ENCODE data around the gene EFNA3.

EFNA3 gene

GRCh38 chr1:155103325-155103724, 24.7 kb downstream of the EFNA3 start:
- DNase-seq (ENCODE audit: extremely low read depth, low read depth): no peak
- H3K4me3 ChIP-seq (replicated peaks; ENCODE audit: low read depth, low read length): no peak overlapping the region
- TF ChIP-seq, protein P1, sequence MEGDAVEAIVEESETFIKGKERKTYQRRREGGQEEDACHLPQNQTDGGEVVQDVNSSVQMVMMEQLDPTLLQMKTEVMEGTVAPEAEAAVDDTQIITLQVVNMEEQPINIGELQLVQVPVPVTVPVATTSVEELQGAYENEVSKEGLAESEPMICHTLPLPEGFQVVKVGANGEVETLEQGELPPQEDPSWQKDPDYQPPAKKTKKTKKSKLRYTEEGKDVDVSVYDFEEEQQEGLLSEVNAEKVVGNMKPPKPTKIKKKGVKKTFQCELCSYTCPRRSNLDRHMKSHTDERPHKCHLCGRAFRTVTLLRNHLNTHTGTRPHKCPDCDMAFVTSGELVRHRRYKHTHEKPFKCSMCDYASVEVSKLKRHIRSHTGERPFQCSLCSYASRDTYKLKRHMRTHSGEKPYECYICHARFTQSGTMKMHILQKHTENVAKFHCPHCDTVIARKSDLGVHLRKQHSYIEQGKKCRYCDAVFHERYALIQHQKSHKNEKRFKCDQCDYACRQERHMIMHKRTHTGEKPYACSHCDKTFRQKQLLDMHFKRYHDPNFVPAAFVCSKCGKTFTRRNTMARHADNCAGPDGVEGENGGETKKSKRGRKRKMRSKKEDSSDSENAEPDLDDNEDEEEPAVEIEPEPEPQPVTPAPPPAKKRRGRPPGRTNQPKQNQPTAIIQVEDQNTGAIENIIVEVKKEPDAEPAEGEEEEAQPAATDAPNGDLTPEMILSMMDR (IDR thresholded peaks at IDR 0.05; ENCODE audit: low read depth, low read length, missing control alignments): no peak

- H3K4me3 ChIP-seq (replicated peaks; ENCODE audit: low read depth, low read length): no peak overlapping the region
- TF ChIP-seq, protein P1 (IDR thresholded peaks at IDR 0.05; ENCODE audit: low read depth, low read length, missing control alignments): no peak
- DNase-seq (ENCODE audit: extremely low read depth, low read depth): no peak
These were observed 26.2 kb downstream of the EFNA3 start for GRCh38 chr1:155104605-155105534.

DNA sequence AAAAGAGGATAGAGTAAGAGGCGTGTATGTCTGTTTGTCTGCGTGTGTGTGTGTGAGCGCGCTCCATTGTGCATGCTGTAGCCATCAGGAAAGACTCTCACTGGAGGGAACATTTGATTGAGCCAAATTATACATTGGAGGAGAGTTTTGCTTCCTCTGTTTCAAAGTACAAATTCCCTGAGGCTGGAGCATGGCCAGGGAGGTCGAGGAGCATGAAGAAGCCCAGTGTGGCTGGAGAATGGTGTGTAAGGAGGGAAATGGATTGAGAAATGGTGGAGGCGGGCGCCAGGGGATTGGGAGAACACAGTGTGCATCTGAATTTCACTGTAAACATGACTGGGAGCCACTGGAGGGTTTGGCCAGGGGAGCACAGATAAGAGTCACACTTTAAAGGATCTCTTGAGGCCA, 27.0 kb downstream of the EFNA3 start:
- DNase-seq (ENCODE audit: extremely low read depth, low read depth): no peak
- TF ChIP-seq, protein P1 (IDR thresholded peaks at IDR 0.05; ENCODE audit: low read depth, low read length, missing control alignments): no peak
- H3K4me3 ChIP-seq (replicated peaks; ENCODE audit: low read depth, low read length): no peak overlapping the region

- no peak overlapping the region for H3K4me3 ChIP-seq (replicated peaks; ENCODE audit: low read depth, low read length)
- no peak for DNase-seq (ENCODE audit: extremely low read depth, low read depth)
- TF ChIP-seq, protein P1 (IDR thresholded peaks at IDR 0.05; ENCODE audit: low read depth, low read length, missing control alignments): no peak
These were observed 28.2 kb downstream of the EFNA3 start for GRCh38 chr1:155106862-155107261.

DNA sequence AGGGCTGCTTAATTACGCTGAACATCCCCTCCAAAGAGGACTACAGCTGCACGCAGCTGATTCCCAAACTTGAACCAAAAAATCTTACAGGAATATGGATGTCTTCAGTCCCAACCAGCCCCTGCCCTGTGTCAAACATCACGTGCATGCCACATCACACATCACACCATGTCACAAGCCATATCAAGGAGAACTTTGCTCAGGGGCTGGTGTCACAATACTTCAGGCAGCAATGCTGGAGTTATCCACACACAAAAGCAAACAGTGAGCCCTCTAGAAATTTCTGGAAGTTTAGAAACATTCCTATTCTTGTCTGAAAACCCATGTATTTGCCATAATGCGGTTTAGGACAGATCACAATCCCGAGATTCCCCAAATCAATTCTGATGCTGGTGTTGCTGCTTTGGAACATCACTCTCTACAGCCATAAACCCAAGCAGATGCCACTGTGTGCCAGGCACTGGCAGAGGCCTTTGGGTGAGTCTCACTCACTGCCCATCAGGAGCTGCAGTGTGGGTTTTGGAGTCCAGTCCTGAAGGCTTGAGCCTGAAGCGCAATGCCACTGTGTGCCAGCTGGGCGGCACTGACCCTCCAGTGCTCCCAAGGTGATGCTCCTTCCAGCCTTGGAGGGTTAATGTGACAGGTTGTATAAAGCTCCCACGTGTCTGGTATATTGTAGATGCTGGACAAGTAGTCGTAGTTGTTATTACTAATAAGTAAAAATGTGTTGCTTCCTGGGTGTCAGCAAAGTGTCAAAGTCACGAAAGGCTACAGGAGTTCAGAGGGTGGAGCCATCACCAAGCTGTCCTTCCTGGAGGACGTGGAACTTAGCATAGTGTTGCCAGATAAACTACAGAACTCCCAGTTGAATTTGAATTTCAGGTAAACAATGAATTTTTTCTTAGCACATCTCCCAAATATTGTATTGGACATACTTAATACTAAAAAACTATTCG, 28.9 kb downstream of the EFNA3 start:
- H3K4me3 ChIP-seq (replicated peaks; ENCODE audit: low read depth, low read length): no peak overlapping the region
- TF ChIP-seq, protein P1 (IDR thresholded peaks at IDR 0.05; ENCODE audit: low read depth, low read length, missing control alignments): no peak
- DNase-seq (ENCODE audit: extremely low read depth, low read depth): no peak

DNA sequence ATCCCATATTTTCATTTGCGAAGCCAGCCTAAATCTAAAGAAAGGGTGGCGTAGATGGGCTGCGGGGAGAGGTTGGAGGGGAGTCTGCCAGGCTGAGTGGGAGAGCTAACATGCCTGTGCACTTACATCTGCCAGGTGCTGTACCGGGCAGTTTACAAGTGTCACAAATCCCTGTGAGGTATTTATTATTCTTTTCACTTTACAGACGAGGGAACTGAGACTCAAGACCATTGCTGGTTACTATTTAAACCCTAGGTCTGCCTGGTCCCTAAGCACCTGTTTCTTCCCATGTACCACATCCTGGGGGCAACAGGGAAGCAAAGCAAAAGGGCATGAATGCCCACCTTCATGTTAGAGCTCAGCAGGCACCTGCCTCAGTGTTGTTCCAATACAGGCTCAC, 29.7 kb downstream of the EFNA3 start:
- TF ChIP-seq, protein P1 (IDR thresholded peaks at IDR 0.05; ENCODE audit: low read depth, low read length, missing control alignments): no peak
- no peak for DNase-seq (ENCODE audit: extremely low read depth, low read depth)
- no peak overlapping the region for H3K4me3 ChIP-seq (replicated peaks; ENCODE audit: low read depth, low read length)

Measured in HFF-Myc (cell line).